NCI-H748 treated with DMSO at 0.1 percent for 48 hours (cell line): ENCODE results near the gene SMC6.

Experiments
- DNase-seq: peaks from one replicate; lab custom pipeline; 2025; lab: John Stamatoyannopoulos, UW

The SMC6 gene

GRCh38 chr2:17616405-17616804, 137.2 kb downstream of the SMC6 start:
- DNase-seq: no peak

GRCh38 chr2:17615728-17616351, 137.8 kb downstream of the SMC6 start:
- no peak for DNase-seq

GRCh38 chr2:17615147-17615546, 138.5 kb downstream of the SMC6 start:
- no peak for DNase-seq

GRCh38 chr2:17614174-17614930, 139.3 kb downstream of the SMC6 start:
- DNase-seq: no peak
